CD4-positive, CD25-positive, alpha-beta regulatory T cell (primary cell): Measurements from ENCODE around the gene NUP50. TPM values are rescaled to one million over a fixed set of nuclear protein-coding genes. Genes with fewer than 3 reads are reported as not detected.

Experiments
- ATAC-seq, 2 donors: fragments of 150-1000 bp; cut with Tn5 transposase; one replicate each; pipeline ENCODE4 v1.10.0; 2021; ENCODE audit warnings: low read depth in 2 of 2, moderate number of reproducible peaks in 2 of 2, moderate library complexity in 1 of 2
- DNase-seq, 3 donors: peaks; one replicate each; pipeline versions ENCODE4 v3.0.0 to v3.0.0-alpha.2; 2012 to 2022; ENCODE audit warnings: mixed read lengths in 1 of 3
- H3K27ac ChIP-seq: one replicate; pipeline ENCODE4 v1.7.0; 2013; ENCODE audit warnings: mild to moderate bottlenecking, low read length; ENCODE audit not compliant: insufficient read depth, poor library complexity, severe bottlenecking
- H3K27me3 ChIP-seq: one replicate; pipeline ENCODE4 v1.7.0; 2013; ENCODE audit warnings: low read length; ENCODE audit not compliant: control insufficient read depth, insufficient read depth
- H3K36me3 ChIP-seq: one replicate; pipeline ENCODE4 v1.7.0; 2013; ENCODE audit warnings: mild to moderate bottlenecking, low read length, moderate library complexity; ENCODE audit not compliant: control insufficient read depth, insufficient read depth
- H3K4me1 ChIP-seq: 2 replicates; pipeline ENCODE4 v1.7.0; 2013; ENCODE audit warnings: mild to moderate bottlenecking, low read length; ENCODE audit not compliant: insufficient read depth, control insufficient read depth, poor library complexity, severe bottlenecking
- H3K4me3 ChIP-seq: one replicate; pipeline ENCODE4 v1.7.0; 2013; ENCODE audit warnings: low read depth, mild to moderate bottlenecking, low read length, moderate library complexity
- H3K9me3 ChIP-seq, 2 experiments: 1 replicate in 1 of 2; 2 replicates in 1 of 2; pipeline ENCODE4 v1.7.0; 2013; ENCODE audit warnings: low read length in 2 of 2, mild to moderate bottlenecking in 1 of 2, moderate library complexity in 1 of 2; ENCODE audit not compliant: control insufficient read depth in 2 of 2
- H3K27ac Mint-ChIP-seq, 3 donors: one replicate each; pipeline ENCODE4 v1.8.0; 2020 to 2022; ENCODE audit warnings: mild to moderate bottlenecking in 3 of 3, mixed read lengths in 3 of 3, moderate library complexity in 2 of 3
- H3K27me3 Mint-ChIP-seq: one replicate; pipeline ENCODE4 v1.8.0; 2022; ENCODE audit warnings: mild to moderate bottlenecking, mixed read lengths
- H3K36me3 Mint-ChIP-seq: one replicate; pipeline ENCODE4 v1.8.0; 2020; ENCODE audit warnings: mixed read lengths
- H3K4me1 Mint-ChIP-seq, 4 donors: one replicate each; pipeline ENCODE4 v1.8.0; 2020 to 2022; ENCODE audit warnings: mixed read lengths in 4 of 4, mild to moderate bottlenecking in 1 of 4
- H3K4me3 Mint-ChIP-seq, 4 donors: one replicate each; pipeline ENCODE4 v1.8.0; 2020 to 2022; ENCODE audit warnings: mild to moderate bottlenecking in 4 of 4, mixed read lengths in 4 of 4, moderate library complexity in 3 of 4
- H3K9me3 Mint-ChIP-seq, 7 donors: one replicate each; pipeline ENCODE4 v1.8.0; 2020 to 2022; ENCODE audit warnings: mixed read lengths in 7 of 7, mild to moderate bottlenecking in 3 of 7, moderate library complexity in 2 of 7
- polyA plus RNA-seq, 4 donors: library from polyadenylated mRNA; unstranded; fragments of 300-500 nt; fragmentation: Illumina TruSeq; gene quantifications; one replicate each; pipeline ENCODE4 v1.2.3, GENCODE V29; 2021
- total RNA-seq: library from RNA; stranded (reverse); gene quantifications from one replicate; pipeline ENCODE4 v1.2.3, GENCODE V29; 2022

The NUP50 gene
- total and polyA plus RNA-seq, 5 donors from 2014 or later: 52.0 to 98.8 (median 68.4) TPM

- H3K36me3 Mint-ChIP-seq: peaks cover 58% of the 10 kb centered on the region
- ATAC-seq (peak; percentile 81 to 92), DNase-seq (peak; percentile 15 to 65 (median 42))
- Histone ChIP-seq H3K27me3 (no peaks in the 10 kb centered on the region), H3K9me3 (no peaks in the 10 kb centered on the region), H3K4me1 (peaks cover 43% of the 10 kb centered on the region), H3K36me3 (peaks cover 82% of the 10 kb centered on the region), H3K4me3 (no peak overlapping the region), H3K27ac (peak overlapping the region; percentile 30)
- peak overlapping the region; percentile 91 to 93 (median 91) for H3K27ac Mint-ChIP-seq
- H3K4me1 Mint-ChIP-seq: peaks cover 25 to 68% (median 48%) of the 10 kb centered on the region in 4 donors
- no peaks in the 10 kb centered on the region for H3K9me3 Mint-ChIP-seq
- H3K27me3 Mint-ChIP-seq: no peaks in the 10 kb centered on the region
- H3K4me3 Mint-ChIP-seq: peak overlapping the region in 3 of 4 donors; percentile 29 to 77 (median 65)
These were observed 15.7 kb downstream of the NUP50 start for GRCh38 chr22:45179276-45180049.

- DNase-seq (no peak), ATAC-seq (no peak)
- Histone ChIP-seq H3K4me3 (no peak overlapping the region), H3K27me3 (no peaks in the 10 kb centered on the region), H3K27ac (no peak overlapping the region), H3K9me3 (no peaks in the 10 kb centered on the region), H3K4me1 (peaks cover 36% of the 10 kb centered on the region), H3K36me3 (peaks cover 86% of the 10 kb centered on the region)
- H3K4me3 Mint-ChIP-seq: peak overlapping the region in 1 of 4 donors; percentile 77
- no peaks in the 10 kb centered on the region for H3K27me3 Mint-ChIP-seq
- H3K4me1 Mint-ChIP-seq: peaks cover 18 to 61% (median 41%) of the 10 kb centered on the region in 4 donors
- no peaks in the 10 kb centered on the region for H3K9me3 Mint-ChIP-seq
- peak overlapping the region; percentile 91 to 93 (median 91) for H3K27ac Mint-ChIP-seq
- H3K36me3 Mint-ChIP-seq: peaks cover 58% of the 10 kb centered on the region
These were observed 16.5 kb downstream of the NUP50 start for GRCh38 chr22:45180146-45180679.

- H3K27me3 Mint-ChIP-seq: no peaks in the 10 kb centered on the region
- peak overlapping the region in 2 of 3 donors; percentile 68 to 93 for H3K27ac Mint-ChIP-seq
- H3K4me3 ChIP-seq: no peak overlapping the region
- no peaks in the 10 kb centered on the region for H3K9me3 ChIP-seq
- DNase-seq (no peak), ATAC-seq (no peak)
- peaks cover 29% of the 10 kb centered on the region for H3K4me1 ChIP-seq
- H3K27ac ChIP-seq: no peak overlapping the region
- H3K4me1 Mint-ChIP-seq: peaks cover 17 to 59% (median 39%) of the 10 kb centered on the region in 4 donors
- H3K9me3 Mint-ChIP-seq: no peaks in the 10 kb centered on the region
- peaks cover 84% of the 10 kb centered on the region for H3K36me3 ChIP-seq
- H3K36me3 Mint-ChIP-seq: peaks cover 57% of the 10 kb centered on the region
- no peaks in the 10 kb centered on the region for H3K27me3 ChIP-seq
- H3K4me3 Mint-ChIP-seq: no peak overlapping the region
These were observed 17.5 kb downstream of the NUP50 start for GRCh38 chr22:45181240-45181639.

GRCh38 chr22:45181766-45182165 is 18.0 kb downstream of the NUP50 start:
- H3K36me3 Mint-ChIP-seq: peaks cover 52% of the 10 kb centered on the region
- no peaks in the 10 kb centered on the region for H3K27me3 Mint-ChIP-seq
- H3K4me3 Mint-ChIP-seq: no peak overlapping the region
- Histone ChIP-seq H3K27ac (no peak overlapping the region), H3K36me3 (peaks cover 79% of the 10 kb centered on the region), H3K27me3 (no peaks in the 10 kb centered on the region), H3K4me3 (no peak overlapping the region), H3K9me3 (no peaks in the 10 kb centered on the region), H3K4me1 (peaks cover 24% of the 10 kb centered on the region)
- ATAC-seq (no peak), DNase-seq (no peak)
- peak overlapping the region in 2 of 3 donors; percentile 54 to 76 for H3K27ac Mint-ChIP-seq
- peaks cover 18 to 55% (median 37%) of the 10 kb centered on the region in 4 donors for H3K4me1 Mint-ChIP-seq
- no peaks in the 10 kb centered on the region for H3K9me3 Mint-ChIP-seq

GRCh38 chr22:45183974-45184373 is 20.2 kb downstream of the NUP50 start:
- no peaks in the 10 kb centered on the region for H3K27me3 Mint-ChIP-seq
- peaks cover 47% of the 10 kb centered on the region for H3K36me3 Mint-ChIP-seq

GRCh38 chr22:45185718-45186514 is 22.2 kb downstream of the NUP50 start:
- peak overlapping the region; percentile 23 for H3K27ac ChIP-seq
- H3K36me3 Mint-ChIP-seq: peaks cover 39% of the 10 kb centered on the region

More at GRCh38 chr22:45183974-45184373, 20.2 kb downstream of the NUP50 start:
- H3K4me1 ChIP-seq: peaks cover 19% of the 10 kb centered on the region
- no peak overlapping the region for H3K4me3 ChIP-seq
- no peak overlapping the region for H3K27ac ChIP-seq
- DNase-seq: no peak
- H3K9me3 ChIP-seq: no peaks in the 10 kb centered on the region
- peaks cover 76% of the 10 kb centered on the region for H3K36me3 ChIP-seq
- Mint-ChIP-seq H3K27ac (peak overlapping the region in 1 of 3 donors; percentile 15), H3K4me1 (peaks cover 20 to 36% (median 24%) of the 10 kb centered on the region in 4 donors), H3K9me3 (no peaks in the 10 kb centered on the region), H3K4me3 (no peak overlapping the region)
- H3K27me3 ChIP-seq: no peaks in the 10 kb centered on the region
- ATAC-seq: no peak

GRCh38 chr22:45187891-45188290 is 24.2 kb downstream of the NUP50 start:
- ATAC-seq (no peak), DNase-seq (no peak)
- Histone ChIP-seq H3K4me1 (peaks cover 4% of the 10 kb centered on the region), H3K36me3 (peaks cover 41% of the 10 kb centered on the region), H3K27me3 (no peaks in the 10 kb centered on the region), H3K9me3 (no peaks in the 10 kb centered on the region), H3K4me3 (no peak overlapping the region), H3K27ac (no peak overlapping the region)
- H3K9me3 Mint-ChIP-seq: no peaks in the 10 kb centered on the region
- H3K4me3 Mint-ChIP-seq: no peak overlapping the region
- H3K36me3 Mint-ChIP-seq: peaks cover 32% of the 10 kb centered on the region
- peak overlapping the region in 1 of 3 donors; percentile 43 for H3K27ac Mint-ChIP-seq
- H3K27me3 Mint-ChIP-seq: no peaks in the 10 kb centered on the region
- peaks cover 7 to 18% (median 9%) of the 10 kb centered on the region in 4 donors for H3K4me1 Mint-ChIP-seq

More at GRCh38 chr22:45185718-45186514, 22.2 kb downstream of the NUP50 start:
- Histone ChIP-seq H3K36me3 (peaks cover 56% of the 10 kb centered on the region), H3K27me3 (no peaks in the 10 kb centered on the region), H3K4me1 (peaks cover 4% of the 10 kb centered on the region), H3K9me3 (no peaks in the 10 kb centered on the region), H3K4me3 (no peak overlapping the region)
- Mint-ChIP-seq H3K4me1 (peaks cover 11 to 19% (median 16%) of the 10 kb centered on the region in 4 donors), H3K27ac (peak overlapping the region; percentile 34 to 93 (median 89)), H3K4me3 (peak overlapping the region in 1 of 4 donors; percentile 17), H3K27me3 (no peaks in the 10 kb centered on the region), H3K9me3 (no peaks in the 10 kb centered on the region)
- ATAC-seq: peak; percentile 73 to 88
- DNase-seq: peak in 1 of 3 donors; percentile 60
